ENCODE measurements around the gene LCN2.
"Not testable (repeated sequence)": the region's sequence is repeated elsewhere in the genome, so short reads cannot be mapped to it uniquely, and the experiment has no call there.

Gene LCN2

GRCh38 chr9:128128836-128129590 lies 20.2 kb upstream of the LCN2 start:
- DNase-seq (ENCODE audit: low spot score), result no peak

- not testable (repeated sequence) for DNase-seq (ENCODE audit: low spot score)
Measured at GRCh38 chr9:128129976-128130590, 19.2 kb upstream of the LCN2 start.

- DNase-seq (ENCODE audit: low spot score), result not testable (repeated sequence)
Measured at GRCh38 chr9:128130651-128131050, 18.6 kb upstream of the LCN2 start.

GRCh38 chr9:128131346-128131745 lies 17.9 kb upstream of the LCN2 start:
- not testable (repeated sequence) for DNase-seq (ENCODE audit: low spot score)

- not testable (repeated sequence) for DNase-seq (ENCODE audit: low spot score)
Measured at GRCh38 chr9:128132139-128132538, 17.1 kb upstream of the LCN2 start.

GRCh38 chr9:128135561-128135960 lies 13.7 kb upstream of the LCN2 start:
- not testable (repeated sequence) for DNase-seq (ENCODE audit: low spot score)

- no peak for DNase-seq (ENCODE audit: low spot score)
Measured at GRCh38 chr9:128136816-128137793, 12.1 kb upstream of the LCN2 start.

- DNase-seq (ENCODE audit: low spot score), result no peak
Measured at GRCh38 chr9:128138001-128138400, 11.3 kb upstream of the LCN2 start.

- DNase-seq (ENCODE audit: low spot score), result no peak
Measured at GRCh38 chr9:128139621-128140020, 9.6 kb upstream of the LCN2 start.

- no peak for DNase-seq (ENCODE audit: low spot score)
Measured at GRCh38 chr9:128141604-128142003, 7.6 kb upstream of the LCN2 start.

- no peak for DNase-seq (ENCODE audit: low spot score)
Measured at GRCh38 chr9:128142061-128142460, 7.2 kb upstream of the LCN2 start.

GRCh38 chr9:128142596-128142995 lies 6.7 kb upstream of the LCN2 start:
- no peak for DNase-seq (ENCODE audit: low spot score)

- DNase-seq (ENCODE audit: low spot score), result no peak
Measured at GRCh38 chr9:128143525-128144238, 5.6 kb upstream of the LCN2 start.

- DNase-seq (ENCODE audit: low spot score), result no peak
Measured at GRCh38 chr9:128144239-128145181, 4.7 kb upstream of the LCN2 start.

GRCh38 chr9:128145536-128145935 lies 3.7 kb upstream of the LCN2 start:
- no peak for DNase-seq (ENCODE audit: low spot score)

GRCh38 chr9:128145951-128146351 lies 3.3 kb upstream of the LCN2 start:
- no peak for DNase-seq (ENCODE audit: low spot score)

- DNase-seq (ENCODE audit: low spot score), result no peak
Measured at GRCh38 chr9:128146591-128147120, 2.6 kb upstream of the LCN2 start.

GRCh38 chr9:128148509-128149000 lies 698 bp upstream of the LCN2 start:
- no peak for DNase-seq (ENCODE audit: low spot score)

- DNase-seq (ENCODE audit: low spot score), result no peak
Measured at GRCh38 chr9:128149951-128150593, 819 bp downstream of the LCN2 start.
